ES-I3 (cell line): ENCODE data around the gene TTYH1.
A peak's percentile ranks its signal among the peaks of the same experiment; 100 is the strongest.

Experiments used
- H3K36me3 ChIP-seq: 2 replicates; pipeline ENCODE4 v1.6.1; 2013; ENCODE audit warnings: mild to moderate bottlenecking, low read length, control low read depth, moderate library complexity; ENCODE audit not compliant: insufficient read depth
- H3K4me1 ChIP-seq: 2 replicates; pipeline ENCODE4 v1.6.1; 2013; ENCODE audit warnings: mild to moderate bottlenecking, control low read depth, low read length; ENCODE audit not compliant: insufficient read depth
- H3K9ac ChIP-seq: 2 replicates; pipeline ENCODE4 v1.6.1; 2013; ENCODE audit warnings: low read depth, mild to moderate bottlenecking, low read length, moderate library complexity
- H3K9me3 ChIP-seq: 2 replicates; pipeline ENCODE4 v1.6.1; 2013; ENCODE audit warnings: mild to moderate bottlenecking, low read length, moderate library complexity; ENCODE audit not compliant: control insufficient read depth, insufficient read depth

TTYH1 gene

DNA sequence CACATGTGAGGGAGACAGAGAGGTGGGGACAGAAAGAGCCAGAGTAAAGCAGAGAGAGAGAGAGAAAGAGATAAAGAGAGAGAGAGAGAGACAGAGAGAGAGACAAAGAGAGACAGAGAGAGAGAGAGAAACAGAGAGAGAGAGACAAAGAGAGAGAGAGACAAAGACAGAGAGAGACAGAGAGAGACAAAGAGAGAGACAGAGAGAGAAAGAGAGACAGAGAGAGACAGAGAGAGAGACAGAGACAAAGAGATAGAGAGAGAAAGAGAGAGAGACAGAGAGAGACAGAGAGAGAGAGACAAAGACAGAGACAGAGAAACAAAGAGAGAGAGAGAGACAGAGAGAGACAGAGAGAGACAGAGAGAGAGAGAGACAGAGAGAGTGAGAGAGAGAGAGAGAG, 4.2 kb upstream of the TTYH1 start:
- Histone ChIP-seq H3K9ac (no peak overlapping the region), H3K36me3 (no peaks in the 10 kb centered on the region), H3K4me1 (no peaks in the 10 kb centered on the region), H3K9me3 (no peaks in the 10 kb centered on the region; the same call in 1 of the 2 replicates)

DNA sequence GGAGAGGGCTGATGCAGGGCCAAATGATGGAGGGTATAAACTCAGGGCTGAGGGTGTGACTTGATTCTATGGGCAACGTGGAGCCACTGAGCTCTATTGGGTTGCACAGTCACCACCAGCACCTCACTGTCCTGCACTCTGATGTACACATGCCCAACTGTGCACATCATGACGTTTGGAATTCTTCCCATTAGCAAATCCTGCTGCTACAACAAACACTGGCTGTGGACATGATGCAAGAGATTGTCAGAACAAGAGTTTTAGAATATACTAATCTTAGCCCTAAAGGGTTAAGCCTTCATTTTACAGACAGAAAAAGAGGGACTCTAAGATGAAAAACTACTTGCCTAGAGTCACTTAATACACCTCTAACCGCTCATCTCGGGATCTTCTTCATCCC, 2.4 kb upstream of the TTYH1 start:
- Histone ChIP-seq H3K9me3 (no peaks in the 10 kb centered on the region), H3K36me3 (no peaks in the 10 kb centered on the region), H3K9ac (no peak overlapping the region), H3K4me1 (peaks cover 2% of the 10 kb centered on the region; the same call in 1 of the 2 replicates)

DNA sequence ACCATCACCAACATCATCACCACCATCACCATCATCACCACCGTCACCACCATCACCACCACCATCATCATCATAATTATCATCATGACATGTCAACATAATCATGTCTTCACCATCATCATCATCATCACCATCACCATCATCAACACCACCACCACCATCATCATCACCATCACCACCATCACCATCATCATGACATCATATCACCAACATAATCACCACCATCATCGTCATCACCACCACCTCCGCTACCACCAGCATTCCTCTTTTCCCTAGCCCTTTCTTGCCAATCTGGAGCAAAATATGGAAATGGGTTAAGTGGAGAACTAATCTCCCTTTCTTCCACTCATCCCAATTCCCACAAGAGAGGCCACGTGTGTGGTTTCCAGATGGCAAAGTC, 1.1 kb upstream of the TTYH1 start:
- Histone ChIP-seq H3K9me3 (no peaks in the 10 kb centered on the region), H3K9ac (no peak overlapping the region), H3K4me1 (peaks cover 12% of the 10 kb centered on the region; the same call in 1 of the 2 replicates)

DNA sequence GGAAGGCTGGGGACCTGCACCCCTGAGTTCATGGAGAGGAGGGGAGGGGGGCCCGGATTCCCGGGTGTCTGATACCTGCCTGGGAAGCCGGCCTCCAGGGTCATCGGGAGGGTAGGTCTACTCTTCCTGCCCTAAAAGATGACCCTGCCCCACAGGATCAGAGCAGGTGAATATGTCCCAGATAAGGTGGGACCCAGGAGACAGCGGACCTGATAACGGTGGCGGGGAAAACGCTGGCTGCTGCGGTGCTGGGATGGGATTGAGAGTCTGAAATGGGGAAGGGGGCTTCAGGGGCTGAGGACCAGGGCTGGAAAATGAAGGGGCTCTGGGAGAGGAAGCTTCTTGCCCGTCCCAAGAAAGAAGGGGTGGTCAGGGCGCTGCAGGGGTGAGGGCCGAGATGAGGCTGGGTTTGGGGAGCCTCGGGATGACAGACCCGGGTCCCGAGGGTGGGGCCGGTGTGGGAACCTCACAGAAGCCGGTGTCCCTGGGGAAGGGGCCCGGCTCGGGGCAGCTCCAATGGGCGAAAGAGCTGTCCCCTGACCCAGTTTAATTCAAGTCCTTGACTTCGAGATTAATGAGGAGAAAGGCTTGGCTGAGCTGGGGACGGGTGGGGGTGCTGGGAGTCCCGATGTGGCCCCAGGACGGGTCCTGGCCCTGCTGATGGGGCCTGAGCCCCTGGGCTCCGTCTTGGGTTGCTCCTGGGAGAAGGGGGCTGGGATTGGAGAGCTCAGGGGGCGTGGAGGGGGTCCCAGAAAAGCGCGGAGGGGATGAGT, 823 bp downstream of the TTYH1 start:
- H3K9ac ChIP-seq: peak overlapping the region; percentile 46; the same call in 1 of the 2 replicates
- H3K9me3 ChIP-seq: no peaks in the 10 kb centered on the region
- H3K4me1 ChIP-seq: peaks cover 12% of the 10 kb centered on the region; the same call in 1 of the 2 replicates
- H3K36me3 ChIP-seq: no peaks in the 10 kb centered on the region

More for the DNA sequence above, 1.1 kb upstream of the TTYH1 start:
- H3K36me3 ChIP-seq: no peaks in the 10 kb centered on the region

DNA sequence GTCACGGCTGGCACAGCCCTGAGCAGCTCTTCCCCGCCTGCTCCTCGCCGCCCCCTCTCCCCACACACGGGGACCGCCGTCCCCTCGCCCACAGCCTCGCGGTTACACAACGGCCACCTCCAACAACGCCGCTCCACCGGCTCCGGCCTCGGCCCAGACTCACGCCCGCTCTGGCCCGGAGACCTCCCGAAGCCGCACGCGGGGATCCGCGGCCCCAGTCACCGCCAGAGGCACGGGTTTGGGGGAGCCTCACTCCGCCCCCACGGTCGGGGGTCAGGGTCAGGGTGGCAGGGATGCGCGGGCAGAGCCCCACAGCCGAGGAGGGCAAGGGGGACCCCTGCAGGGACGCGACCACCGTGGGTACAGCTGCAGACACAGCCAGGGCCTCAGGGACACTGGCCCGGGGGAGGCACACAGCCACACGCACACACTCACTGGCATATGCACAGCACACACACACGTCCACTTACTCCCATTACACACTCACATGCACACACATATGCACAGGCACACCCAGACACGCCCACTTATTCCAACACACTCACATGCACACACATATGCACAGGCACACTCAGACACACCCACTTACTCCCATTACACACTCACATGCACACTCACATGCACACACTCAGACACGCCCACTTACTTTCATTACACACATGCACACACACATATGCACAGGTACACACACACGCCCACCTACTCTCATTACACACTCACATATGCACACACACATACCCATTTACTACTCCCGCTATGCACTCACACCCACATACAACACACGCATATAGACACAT, 1.6 kb downstream of the TTYH1 start:
- no peaks in the 10 kb centered on the region for H3K9me3 ChIP-seq
- H3K36me3 ChIP-seq: no peaks in the 10 kb centered on the region
- H3K9ac ChIP-seq: peak overlapping the region; percentile 46; the same call in 1 of the 2 replicates
- peaks cover 19% of the 10 kb centered on the region for H3K4me1 ChIP-seq

DNA sequence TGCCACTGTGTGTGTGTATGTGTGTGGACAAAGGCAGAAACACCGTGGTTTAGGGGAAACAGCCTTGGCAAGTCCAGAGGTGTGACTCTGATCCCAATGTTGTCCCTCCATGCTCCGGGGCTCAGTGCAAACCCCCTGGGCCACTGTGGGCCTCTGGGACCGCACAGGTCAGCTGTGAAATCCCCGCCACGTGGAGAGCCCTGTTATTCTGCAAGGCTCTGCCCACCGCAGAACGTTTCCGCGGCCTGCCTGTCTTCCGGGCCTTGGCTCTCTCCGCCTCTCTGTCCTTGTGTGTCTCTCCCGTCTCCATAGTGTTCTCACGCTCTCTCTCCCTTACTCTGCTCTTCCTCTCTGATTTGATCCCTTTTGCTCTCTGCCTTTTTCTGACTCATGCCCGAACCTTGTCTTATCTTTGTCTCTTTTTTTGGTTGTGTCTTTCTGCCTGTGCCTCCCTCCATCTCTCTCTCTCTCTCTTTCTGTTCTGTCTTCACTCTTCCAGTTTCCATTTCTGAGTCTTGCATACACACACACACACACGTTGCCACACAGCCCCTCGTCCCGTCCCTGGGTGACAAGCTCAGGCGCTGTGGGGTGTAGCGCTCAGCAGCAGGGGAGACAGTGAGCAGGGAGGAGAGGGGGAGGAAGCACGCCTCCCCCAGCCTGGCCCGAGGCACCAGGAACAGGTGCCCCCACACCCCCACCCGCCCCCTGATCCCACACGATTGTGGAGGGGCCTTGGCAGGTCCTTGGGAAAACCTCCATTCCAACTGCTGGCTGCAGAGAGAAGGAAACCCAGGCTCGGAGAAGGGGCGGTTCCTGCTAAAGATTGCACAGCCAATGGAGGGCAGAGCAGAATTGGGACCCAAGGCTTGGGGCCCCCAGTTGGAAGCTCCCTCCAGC, 3.0 kb downstream of the TTYH1 start:
- Histone ChIP-seq H3K9ac (no peak overlapping the region), H3K36me3 (no peaks in the 10 kb centered on the region), H3K9me3 (no peaks in the 10 kb centered on the region), H3K4me1 (peaks cover 22% of the 10 kb centered on the region)

DNA sequence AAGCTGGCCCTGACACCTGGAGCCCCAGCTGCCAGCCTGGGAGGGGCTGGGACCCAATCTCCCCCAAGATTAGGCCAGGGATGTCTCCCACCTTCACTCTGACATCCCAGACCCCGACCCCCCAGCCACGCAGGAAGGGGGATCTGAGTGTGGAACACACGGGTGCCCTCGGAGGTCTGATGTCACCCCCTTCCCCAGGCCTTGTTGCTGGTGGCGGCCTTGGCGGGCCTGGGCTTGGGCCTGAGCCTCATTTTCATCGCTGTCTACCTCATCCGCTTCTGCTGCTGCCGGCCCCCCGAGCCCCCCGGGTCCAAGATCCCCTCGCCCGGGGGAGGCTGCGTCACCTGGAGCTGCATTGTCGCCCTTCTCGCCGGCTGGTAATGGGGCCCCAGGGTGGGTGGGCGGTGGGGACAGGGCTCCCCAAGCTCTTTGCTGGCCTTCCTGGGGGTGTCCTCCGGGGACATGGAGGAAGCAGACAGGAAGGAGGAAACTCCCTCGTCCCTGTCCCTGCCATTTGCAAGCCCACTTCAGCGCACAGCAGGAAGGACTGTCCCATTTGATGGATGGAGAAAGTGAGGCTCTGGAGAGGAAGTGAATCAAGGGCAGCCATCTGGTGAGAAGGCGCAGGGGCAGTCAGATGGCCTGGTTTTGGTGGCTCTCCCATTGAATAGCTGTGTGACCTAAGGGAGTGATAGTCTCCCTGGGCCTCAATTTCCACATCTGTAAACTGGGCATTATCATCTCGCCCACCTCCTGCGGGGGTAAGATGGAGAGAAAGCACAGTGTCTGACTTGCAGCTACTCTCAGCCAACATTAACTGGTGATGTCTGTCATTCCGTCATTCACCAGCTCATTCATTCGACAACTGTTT, 3.9 kb downstream of the TTYH1 start:
- Histone ChIP-seq H3K9me3 (no peaks in the 10 kb centered on the region), H3K36me3 (no peaks in the 10 kb centered on the region), H3K9ac (no peak overlapping the region), H3K4me1 (peaks cover 22% of the 10 kb centered on the region)

DNA sequence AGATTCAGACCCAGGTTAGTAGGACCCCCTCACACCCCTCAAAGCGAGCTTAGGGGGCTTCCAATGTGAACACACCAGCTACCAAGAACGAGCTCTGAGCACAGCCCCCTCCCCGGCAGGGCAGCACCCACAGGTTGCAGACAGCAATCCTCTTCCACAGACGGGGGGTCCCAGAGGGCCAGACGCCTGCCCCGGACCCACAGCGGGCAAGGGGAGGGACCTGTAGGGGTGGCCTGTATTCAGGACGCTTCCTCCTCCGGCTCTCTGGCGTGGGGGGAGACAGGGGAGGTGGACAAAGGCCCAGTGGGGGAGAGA, 4.8 kb downstream of the TTYH1 start:
- Histone ChIP-seq H3K9me3 (no peaks in the 10 kb centered on the region), H3K36me3 (no peaks in the 10 kb centered on the region), H3K9ac (peak overlapping the region; percentile 52), H3K4me1 (peaks cover 22% of the 10 kb centered on the region)

DNA sequence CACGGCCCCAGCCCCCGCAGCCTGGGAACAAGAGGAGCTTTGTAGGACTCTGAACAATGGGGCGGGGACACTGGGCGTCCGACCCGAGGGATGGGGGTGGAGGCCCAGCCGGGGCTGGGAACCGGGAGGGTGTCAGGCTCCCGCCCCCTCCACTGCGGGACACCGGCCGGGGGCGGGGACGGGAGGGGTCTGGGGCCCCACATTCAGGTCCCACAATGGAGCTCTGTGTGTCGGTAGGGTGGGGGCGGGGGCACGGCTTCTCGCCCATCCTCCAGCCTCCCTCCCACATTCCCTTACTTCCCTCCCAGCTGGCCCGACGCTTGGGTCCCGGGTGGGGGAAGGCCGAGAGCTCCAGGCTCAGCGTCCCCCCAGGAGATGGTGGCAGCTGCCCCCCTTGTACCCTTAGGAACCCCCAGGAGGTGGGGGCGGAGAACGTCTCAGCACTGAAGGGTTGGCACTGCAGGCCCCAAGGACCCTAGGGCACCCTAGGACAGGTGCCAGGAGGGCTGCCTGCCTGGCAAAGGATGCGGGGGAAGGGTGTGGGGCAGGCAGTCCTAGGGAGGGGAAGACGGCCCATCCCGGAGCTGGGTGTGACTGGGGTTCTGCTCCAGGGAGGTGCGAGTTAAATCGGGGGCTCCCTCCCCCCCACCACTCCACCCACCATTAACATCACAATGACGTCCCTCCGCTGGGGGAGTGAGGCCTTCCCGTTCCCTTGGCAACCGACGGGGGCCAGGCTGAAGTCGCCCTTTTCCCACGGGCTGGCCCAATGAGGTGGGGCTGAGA, 5.3 kb downstream of the TTYH1 start:
- Histone ChIP-seq H3K36me3 (no peaks in the 10 kb centered on the region), H3K4me1 (peaks cover 22% of the 10 kb centered on the region)

DNA sequence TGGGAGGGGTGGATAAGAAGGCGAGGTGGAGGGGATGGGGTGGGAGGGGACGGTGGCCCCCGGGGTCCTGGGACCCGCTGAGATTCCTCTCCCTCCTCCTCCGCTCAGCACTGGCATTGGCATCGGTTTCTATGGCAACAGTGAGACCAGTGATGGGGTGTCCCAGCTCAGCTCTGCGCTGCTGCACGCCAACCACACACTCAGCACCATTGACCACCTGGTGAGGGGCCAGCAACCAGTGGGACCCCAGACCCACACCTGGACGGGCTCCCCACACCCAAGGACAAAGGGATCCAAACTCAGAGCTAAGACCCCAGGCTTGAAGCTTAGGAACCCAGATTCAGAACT, 5.9 kb downstream of the TTYH1 start:
- Histone ChIP-seq H3K4me1 (peaks cover 22% of the 10 kb centered on the region), H3K9me3 (no peaks in the 10 kb centered on the region), H3K9ac (peak overlapping the region; percentile 52; the same call in 1 of the 2 replicates), H3K36me3 (no peaks in the 10 kb centered on the region)

More for the DNA sequence above, 5.3 kb downstream of the TTYH1 start:
- H3K9me3 ChIP-seq: no peaks in the 10 kb centered on the region
- peak overlapping the region; percentile 52 for H3K9ac ChIP-seq

DNA sequence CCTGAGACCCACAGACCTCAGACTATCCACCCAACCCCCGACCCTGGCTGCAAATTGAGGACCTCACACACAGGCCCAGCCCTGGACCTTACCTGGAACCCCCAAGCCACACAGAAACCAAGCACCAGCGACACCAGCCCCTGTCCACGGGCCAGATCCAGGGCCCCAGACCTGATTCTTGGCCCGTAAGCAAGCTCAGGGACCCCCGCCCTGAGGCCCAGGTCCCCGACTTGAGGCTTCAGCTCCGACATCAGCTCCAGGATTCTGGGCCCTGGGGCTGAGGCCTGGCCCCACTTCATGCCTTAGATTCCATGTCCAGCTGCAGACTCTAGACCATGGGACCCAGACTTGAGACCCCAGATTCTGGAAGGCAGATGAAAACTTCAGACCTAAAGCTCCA, 6.3 kb downstream of the TTYH1 start:
- Histone ChIP-seq H3K9ac (no peak overlapping the region), H3K36me3 (no peaks in the 10 kb centered on the region), H3K4me1 (peaks cover 22% of the 10 kb centered on the region), H3K9me3 (no peaks in the 10 kb centered on the region)

DNA sequence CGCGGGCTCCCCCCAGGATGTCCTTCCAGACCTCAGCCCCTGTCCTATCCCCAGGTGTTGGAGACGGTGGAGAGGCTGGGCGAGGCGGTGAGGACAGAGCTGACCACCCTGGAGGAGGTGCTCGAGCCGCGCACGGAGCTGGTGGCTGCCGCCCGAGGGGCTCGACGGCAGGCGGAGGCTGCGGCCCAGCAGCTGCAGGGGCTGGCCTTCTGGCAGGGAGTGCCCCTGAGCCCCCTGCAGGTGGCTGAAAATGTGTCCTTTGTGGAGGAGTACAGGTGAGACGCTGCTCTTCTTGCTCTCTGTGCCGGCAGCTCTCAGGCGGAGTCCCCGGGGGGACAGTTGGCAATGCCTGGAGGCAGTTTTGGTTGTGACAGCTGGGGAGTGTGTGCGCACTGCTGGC, 6.9 kb downstream of the TTYH1 start:
- Histone ChIP-seq H3K9me3 (no peaks in the 10 kb centered on the region), H3K4me1 (peaks cover 22% of the 10 kb centered on the region), H3K9ac (no peak overlapping the region), H3K36me3 (no peaks in the 10 kb centered on the region)

DNA sequence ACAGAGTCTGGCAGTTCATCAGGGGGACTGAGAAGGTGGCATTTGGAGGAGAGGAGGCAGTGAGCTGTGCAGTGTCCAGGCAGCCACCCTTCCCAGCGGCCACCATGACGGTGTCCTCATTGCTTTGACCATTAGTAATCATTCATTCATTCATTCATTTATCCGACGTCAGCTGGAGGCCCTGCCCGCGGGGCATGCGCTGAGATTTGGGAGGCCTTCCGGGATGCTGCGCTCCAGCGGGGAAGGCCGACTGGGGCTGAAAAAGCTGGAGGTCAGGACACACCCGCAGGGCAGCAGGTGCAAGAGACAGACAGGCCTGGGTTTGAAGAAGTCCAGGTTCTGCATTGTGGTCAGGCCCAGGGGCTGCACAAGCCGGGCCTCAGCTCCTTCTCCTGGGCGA, 8.9 kb downstream of the TTYH1 start:
- Histone ChIP-seq H3K36me3 (no peaks in the 10 kb centered on the region), H3K9me3 (no peaks in the 10 kb centered on the region), H3K4me1 (peaks cover 10% of the 10 kb centered on the region), H3K9ac (no peak overlapping the region)
